AML-193 (cell line): Measurements from ENCODE around the gene IP6K3.

ENCODE experiments used
- DNase-seq, 2 experiments: peaks; one replicate each; lab custom pipeline; 2025; lab: John Stamatoyannopoulos, UW

Gene IP6K3

DNA sequence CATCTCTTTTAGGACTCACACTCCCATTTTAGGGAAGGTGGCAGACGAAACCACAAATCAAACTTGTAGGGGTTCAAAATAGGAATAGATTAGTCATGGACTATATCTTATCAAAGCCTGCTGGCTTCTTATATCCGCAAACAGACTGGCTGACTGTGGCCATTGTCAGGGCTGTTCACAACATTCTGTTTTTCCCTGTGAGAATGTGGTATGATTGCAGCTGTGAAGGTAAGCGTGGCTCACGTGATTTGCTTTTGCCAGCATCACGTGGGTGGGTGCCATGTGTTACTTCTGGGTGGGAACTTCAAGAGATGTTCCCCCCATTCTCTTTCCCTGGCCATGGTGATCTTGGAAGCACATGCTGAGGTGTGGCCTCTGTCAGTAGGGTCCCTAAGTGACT, 5.9 kb downstream of the IP6K3 start:
- no peak for DNase-seq

DNA sequence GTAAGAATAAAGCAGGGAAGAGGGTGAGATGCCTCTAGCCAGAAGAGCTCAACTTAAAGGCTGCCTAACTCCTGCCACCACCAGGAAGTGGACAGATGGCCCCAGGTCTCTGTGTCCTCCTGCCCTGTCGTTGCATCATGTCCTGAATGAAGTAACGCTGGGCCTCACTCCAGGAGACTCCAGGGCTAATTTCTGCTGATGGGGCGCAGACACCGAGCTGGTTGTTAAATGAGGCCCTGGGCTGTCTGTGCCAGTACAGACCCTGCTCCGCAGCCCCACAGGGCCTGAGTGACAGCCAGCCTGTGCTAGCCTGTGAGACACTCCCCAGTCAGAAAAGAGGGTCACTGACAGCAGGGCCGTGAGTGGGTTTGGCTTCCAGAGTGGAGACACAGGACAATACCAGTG, 6.5 kb downstream of the IP6K3 start:
- DNase-seq, result peak; percentile 71 to 80

DNA sequence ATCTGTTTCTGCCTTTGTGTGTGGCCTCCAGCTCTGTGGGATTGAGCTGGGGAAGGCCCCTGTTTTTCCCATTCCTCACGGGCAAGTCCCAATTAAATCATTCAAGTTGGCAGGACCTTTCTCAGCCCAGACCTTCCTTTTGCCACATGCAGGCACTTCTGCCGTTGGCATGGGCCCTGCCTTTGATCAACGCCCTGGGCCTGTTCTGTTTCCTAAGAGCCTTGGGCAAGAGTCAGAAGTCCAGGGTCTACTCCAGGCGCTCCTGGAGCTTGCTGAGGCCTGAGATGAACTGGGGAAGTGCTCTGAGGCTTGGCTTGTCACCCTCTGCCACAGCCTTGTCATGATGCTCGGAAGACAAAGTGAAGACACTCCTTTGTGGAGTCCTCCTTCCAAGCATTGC, 7.1 kb downstream of the IP6K3 start:
- peak; percentile 21 to 27 for DNase-seq

DNA sequence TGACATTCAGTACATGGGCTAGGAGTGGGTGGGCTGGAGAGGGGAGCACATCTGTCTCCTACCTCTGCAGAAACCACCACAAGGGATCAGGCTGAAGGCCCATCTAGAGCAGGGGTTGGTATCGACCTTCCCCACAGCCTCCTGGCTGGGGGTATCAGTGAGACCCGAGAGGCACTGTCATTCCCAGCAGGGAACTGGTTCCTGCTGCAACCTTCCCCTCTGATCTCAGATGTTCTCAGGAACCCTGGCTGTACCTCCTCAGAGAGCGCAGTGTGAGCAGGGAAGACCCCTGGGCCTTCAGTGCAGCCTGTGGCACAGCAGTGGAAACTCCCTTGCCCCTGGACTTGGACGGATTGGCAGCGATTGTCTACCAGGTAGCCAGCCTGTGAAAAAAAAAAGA, 7.8 kb downstream of the IP6K3 start:
- DNase-seq, result no peak

DNA sequence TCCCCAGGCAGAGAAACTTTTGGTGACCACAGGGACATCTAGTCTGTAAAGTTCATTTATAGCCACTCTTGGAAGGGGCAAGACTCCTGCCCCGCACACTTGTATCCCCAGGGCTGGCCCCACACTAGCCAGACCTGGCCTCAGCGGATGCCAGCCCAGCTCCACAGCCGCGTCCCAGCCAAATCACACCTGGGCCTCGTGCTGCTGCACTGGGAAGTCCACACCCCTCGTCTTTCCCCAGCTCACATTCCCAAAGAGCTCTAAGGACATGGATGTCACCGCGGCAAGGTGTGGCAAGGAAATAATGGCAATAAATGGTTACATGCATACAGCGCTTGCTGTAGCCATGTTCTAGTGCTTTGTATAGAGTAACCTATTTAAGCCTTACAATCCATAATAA, 8.6 kb downstream of the IP6K3 start:
- no peak for DNase-seq

DNA sequence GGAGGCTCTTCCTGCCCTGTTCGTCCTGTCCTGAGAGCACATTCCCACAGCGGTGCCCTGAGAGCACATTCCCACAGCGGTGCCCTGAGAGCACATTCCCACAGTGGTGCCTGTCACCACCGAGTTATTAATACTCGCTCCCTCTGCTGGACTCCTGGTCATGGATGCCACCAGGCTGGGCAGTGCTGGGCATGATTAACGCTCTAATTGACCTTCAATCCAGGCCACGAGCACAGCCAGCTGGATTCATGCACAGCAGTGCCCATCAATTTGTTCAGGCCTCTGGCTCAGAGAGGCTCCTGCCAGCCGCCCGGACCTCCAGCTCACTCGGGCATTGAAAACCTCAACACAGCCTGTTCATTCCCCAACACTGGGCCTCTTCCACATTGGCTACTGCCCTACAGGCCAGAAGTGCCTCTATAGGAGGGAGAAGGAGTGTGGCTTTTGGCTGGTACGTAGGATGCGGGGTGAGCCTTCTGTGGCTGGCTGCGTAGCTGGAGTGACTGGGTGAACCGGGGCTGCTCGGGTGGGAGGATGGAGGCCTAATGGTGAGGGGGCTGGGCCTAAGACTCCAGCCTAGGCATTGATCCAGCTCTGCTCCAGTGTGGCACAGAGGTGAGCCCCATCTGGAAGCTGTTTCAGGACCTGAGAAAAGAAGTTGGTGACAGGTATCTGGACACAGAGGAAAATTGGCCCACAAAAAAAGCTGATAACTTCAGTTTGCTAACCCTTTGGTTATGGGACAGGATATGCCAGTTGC, 9.3 kb downstream of the IP6K3 start:
- DNase-seq, result no peak

DNA sequence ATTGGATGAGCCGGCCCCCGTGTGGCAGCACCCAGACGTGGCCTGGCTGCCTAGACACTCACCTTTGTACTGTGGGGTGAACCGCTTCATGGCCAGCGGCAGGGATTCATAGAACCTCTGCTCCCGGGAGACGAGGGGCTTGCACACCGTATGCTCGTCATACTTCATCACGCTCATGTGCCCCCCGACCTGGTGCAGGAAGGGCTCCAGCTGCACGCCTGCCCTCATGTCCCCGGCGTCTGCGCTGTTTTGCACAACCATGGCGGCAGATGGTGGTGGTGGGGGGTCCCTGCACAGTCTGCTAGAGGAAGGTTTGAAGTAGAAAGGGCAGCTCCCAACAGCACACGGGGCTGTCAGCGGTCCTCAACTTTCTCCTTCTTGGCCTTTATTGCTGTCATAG, 11.5 kb downstream of the IP6K3 start:
- DNase-seq, result no peak

DNA sequence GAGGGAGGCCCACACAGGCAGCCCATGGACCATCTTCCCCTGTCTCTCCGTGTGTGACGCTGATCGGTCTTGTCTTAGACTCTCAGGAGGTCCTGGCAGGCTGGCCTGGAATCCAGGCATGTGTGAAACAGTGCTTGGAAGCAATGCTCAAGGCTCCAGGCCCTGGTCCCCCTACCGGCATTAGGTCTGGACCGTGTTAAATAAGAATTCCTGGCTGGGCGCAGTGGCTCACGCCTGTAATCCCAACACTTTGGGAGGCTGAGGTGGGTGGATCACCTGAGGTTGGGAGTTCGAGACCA, 13.0 kb downstream of the IP6K3 start:
- DNase-seq, result no peak

DNA sequence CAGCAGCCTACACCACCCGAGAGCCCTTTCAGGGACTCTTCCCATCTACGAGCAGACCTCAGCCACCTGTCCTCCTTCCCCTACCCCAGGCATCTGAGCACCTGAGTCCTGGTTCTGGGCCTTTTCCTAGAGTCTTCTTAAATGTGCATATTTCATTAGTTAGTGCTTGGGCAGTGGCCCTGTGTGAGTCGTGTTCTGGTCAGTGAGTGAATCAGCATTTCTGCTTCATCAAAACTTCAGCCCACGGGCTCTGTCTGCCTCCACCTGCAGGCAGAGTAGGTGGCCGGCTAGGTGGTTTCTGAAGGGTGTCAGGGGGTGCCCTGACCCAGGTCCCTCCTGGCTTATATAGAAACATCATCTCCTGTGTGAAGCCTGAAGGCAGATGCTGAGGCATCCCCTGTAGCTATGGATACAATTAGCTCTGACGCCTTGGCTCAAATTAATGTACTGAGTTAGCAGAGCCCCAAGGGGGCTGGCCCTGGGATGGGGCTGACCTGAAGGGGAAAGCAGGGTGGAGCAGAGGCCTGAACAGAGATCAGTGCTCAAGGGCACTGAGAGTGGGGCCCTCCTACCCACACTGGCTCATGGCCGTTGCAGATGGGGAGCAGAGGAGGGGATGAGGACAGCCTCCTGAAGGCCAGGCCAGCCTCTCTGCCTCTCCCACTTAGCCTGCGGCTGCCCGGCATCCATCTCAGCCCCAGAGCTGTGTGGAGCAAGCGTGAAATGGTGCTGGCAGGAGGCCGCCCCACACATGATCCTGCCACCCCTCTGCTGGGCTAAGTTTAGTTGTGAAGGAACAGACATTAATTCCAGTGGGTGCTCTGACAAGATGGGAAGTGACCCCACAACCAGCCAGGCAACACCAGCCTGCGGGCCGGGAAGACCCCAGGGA, 13.6 kb downstream of the IP6K3 start:
- no peak for DNase-seq

DNA sequence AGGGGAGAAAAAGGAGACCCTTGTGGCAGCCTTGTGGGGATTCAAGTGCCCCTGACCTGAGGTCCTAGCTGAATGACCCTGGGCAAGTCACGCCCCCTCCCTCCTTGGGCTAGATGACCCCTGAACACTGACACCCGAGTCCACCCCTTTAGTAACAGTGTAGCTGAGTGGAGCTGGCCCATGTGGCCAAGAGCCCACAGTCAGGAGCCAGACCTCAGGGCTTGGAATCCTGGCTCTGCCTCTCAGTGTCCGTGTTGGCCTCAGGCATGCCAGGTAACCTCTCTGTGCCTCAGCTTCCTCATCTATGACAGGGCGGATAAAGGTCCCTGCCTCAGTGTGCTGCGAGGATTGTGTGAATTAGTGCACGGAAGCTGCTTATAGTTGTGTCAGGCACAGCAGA, 14.3 kb downstream of the IP6K3 start:
- DNase-seq, result no peak

DNA sequence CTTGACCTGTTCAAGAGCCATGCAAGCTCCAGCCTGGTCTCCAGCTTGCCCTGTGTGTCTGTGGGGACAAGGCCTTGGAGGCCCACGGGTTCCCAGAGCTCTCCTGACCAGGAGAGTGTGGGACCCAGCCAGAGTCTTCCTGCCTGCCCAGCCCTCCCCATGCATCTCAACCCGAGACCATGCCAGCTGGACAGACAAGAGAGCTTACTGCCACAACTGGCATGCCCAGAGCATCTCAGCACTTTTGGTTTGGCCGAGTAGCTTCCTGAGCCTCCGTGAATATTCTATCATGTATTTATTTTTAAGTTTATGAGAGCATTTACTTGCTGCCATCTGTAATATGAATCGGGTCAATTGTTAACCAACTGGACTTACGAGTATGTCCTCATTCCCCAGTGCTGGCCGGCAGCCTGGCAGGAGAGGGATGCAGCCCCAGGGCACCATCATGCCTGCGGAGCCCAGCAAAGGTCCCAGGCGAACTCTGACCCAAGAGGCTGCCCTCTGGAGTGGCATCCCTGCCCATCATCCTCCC, 14.9 kb downstream of the IP6K3 start:
- no peak for DNase-seq

DNA sequence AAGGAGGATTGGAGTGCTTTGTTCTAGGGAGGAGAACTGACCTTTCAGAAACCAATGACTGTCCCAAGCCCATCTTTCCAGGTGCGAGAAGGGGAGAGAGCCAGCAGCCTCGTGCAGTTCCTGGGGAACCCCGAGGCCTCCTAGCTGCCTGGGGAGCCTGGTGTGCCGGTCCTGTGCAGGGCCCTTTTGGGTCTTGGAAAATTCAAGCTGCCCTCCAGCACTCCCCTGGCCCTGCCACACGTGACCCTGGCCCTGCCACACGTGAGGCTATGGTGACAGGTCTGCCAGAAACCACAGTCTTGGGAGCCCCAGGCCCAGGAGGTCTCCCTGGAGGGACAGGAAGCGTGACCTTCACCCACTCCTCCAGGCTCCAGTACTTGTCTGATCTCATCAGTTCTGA, 15.7 kb downstream of the IP6K3 start:
- DNase-seq, result no peak

DNA sequence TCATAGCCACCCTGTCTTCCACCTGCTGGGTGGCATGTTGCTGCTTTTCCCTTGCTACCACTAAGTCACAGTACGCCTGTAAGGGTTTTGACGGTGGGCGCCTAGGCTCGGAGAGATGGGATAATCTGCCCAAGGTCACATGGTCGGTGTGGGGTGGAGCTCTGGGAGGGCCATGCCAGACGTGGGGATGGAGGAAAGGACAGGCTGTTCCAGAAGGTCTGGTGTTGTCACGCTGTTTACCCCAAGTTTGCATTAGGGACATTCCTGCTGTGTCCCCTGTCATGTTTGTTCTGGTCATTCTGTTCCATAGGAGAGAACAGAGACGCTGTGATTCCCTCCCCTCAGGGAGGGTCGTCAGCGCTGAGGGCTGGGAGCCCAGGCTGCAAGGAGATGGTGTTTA, 16.1 kb downstream of the IP6K3 start:
- DNase-seq, result no peak

DNA sequence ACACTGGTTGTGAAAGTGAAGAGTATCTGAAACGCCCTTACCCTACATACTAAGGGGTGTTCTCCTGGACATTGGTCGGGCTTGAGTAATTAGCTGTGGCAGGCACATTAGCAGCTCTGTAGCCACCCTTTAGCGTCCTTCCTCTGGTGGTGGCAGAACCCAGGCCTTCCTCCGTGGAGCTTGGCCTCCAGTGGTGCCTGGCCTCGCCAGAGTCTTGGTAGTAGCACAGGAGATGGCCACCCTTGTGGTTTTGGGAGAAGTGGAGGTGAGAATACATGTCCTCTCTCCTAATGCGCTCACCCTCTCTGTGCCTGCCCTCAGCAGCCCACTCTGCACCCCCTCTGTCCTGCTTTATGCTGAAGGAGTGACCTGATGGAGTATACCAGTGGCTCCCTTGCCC, 17.6 kb downstream of the IP6K3 start:
- no peak for DNase-seq

DNA sequence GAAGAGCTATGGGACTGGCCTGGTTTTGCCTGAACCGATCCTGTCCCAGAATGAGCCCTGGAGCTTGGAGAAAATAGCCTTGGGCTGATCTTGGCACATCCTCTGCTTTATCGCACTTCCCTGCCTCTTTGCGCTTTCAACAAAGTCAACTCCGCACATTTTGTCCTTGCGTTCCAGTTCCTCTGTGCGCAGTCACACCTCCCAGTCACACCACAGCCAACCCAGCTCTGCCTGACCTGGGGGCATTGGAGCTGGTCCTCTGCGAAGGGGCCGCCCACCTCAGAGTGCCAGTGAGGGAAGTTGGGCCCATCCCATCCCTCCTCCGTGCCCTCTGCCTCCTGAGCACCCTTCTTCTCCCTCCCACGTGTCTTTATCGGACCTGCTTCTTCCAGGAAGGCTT, 18.3 kb downstream of the IP6K3 start:
- DNase-seq, result no peak

DNA sequence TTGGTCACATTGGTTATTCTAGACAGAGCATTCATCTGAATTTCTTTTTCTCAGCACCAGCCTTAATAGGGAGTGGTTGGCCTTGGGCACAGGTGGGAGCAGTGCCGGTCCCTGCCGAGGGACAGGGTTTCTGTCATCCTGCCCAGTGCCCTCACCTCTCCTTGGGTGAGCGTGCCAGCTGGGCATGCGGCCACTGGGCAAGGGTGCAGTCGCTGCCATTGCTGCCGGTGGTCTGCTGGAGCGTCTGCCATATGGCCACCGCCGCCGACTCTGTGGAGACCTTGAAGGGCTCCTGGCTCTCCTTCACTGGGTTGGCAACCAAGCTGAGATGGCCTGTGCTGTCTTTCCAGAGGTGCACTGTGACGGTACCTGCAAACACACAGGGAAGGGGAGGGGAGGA, 18.8 kb downstream of the IP6K3 start:
- DNase-seq, result no peak

DNA sequence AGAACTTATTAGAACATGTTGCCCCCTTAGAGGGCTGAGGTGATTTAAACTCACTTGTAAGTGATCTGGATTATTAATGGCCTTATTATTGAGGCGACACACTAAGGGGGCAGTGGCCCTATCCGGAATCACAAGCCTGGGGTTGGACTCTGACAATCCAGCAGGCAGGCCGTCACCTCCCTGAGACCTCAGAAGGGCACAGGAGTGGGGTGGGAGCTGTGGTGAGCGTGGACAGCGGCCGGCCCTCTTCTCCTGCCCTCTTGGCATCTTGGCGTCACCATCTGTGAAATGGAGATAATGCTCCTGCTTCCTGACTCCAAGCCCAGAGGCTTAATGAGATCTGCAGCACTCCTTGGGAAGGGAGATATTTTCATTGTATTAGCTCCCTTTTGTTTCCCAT, 19.6 kb downstream of the IP6K3 start:
- DNase-seq, result no peak

DNA sequence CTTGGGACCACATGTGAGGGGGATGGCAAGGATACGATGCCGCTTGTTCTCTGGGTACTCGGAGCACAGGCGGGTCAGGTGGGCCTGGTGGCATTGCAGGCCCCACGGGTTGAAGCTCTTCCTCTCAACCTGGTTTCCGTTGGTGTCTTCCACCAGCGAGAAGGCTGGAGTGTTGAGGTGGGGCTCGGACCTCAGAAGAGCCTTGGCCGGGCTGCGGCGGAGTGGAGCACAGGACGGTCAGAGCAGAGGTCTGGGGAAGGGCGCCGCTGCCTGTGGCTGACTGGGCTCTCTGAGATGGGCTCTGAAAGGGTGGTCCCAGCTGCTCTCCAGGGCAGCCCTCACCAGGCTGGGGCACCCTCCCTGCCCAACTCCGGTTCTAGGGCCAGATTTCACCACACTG, 20.0 kb downstream of the IP6K3 start:
- no peak for DNase-seq

DNA sequence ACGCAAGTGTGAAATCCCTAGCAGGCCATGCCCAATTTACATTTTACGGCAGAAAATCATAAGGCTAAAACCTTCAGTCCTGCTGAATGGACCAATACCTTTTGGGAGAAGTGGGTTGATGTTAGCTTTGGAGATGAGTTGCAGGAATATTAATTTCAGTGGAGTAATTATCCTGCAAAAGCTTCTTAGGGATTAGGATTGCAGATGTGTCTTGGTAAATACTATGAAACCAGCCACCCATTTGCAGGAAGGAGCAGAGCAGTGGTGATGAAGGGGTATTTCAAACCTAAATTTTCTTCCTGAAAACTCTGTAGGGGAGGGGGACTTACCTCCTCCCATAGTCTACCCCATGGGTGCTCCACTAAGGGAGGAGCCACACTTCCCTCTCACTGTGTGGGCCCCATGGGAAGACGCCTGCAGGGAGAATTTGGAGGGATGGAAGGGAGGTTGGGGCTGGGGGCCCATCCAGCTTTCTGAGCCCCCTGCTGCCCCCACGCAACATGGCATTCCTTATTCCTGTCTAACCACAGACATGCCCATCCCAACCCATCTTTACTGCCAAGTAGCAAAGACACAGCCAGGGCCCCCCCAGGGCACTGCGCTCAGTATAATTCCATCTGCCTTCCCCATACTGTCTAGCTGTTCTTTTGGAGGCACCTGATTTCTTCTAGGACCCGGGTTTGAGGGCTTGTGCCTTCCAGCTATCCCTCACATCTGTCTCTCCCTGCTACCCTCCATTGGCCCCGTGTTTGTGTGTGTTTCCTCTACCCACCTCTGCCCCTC, 20.6 kb downstream of the IP6K3 start:
- no peak for DNase-seq

DNA sequence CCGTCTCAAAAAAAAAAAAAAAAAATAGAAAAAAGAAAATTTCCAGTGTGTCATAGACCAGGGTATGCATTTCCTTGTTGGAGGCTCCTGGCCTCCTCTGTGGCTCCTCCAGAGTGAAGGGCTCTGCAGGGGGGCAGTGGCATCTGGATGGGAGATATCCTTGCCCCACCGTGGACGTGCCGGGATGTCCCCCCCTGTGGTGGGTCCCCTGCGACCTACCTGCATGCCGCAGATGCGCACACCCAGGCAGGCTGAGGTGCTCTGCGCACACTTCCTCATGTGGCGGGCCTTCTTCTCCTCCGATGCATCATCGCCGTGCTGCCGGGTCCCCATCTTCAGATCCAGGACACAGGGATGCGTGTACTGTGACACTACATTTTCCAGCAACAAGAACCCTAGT, 21.5 kb downstream of the IP6K3 start:
- DNase-seq, result no peak

DNA sequence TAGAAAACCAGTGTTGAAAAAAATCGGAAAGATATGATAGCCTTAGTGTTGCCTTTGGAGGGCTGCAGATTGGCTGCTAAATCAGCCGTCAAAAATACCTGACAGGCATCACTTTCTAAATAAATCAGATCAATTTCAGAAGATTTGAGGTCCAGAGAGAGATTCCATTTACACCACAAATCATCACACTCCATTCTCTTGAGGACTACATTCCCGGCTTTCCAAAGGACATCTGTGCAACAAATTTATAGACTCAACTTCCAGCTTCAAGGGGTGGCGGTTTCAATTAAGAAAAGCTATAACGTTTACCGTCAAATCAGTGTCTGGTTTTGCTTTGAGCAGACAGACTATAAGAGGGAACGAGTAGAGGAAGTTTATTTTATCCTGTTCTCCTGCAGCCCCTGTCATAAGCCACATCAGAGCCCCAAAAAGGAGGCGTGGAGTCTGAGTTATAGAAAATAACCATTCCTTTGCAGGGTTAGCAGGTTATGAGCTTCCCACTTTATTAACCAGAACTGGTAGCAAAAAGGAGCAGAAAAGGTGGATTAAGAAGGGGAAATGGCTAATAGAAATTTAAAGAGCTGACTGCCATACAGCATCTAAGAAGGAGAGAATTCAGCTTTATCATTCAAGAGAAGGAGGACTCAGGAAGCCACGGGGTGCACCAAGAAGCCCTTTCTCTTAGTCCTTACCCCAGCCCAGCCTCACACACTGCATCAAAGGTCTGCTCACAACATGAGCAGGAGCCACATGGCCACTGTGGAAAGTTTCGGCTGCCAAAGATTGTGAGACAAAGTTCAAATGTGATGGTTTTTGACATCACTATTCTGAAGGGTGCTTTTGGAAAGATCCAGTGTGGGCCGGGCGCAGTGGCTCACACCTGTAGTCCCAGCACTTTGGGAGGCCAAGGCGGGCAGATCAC, 22.3 kb downstream of the IP6K3 start:
- DNase-seq, result no peak
